Progenitor cell of endocrine pancreas (in vitro differentiated cells): ENCODE measurements around the gene PTPRB. TPM values are rescaled to one million over a fixed set of nuclear protein-coding genes. Genes with fewer than 3 reads are reported as not detected.

Source experiments
- DNase-seq: peaks from one replicate; pipeline ENCODE4 v3.0.0; 2021; ENCODE audit warnings: low spot score; ENCODE audit not compliant: unreplicated experiment
- H3K27ac Mint-ChIP-seq: 2 replicates; pipeline ENCODE4 v1.8.0; 2021; ENCODE audit warnings: mild to moderate bottlenecking, moderate library complexity, mixed read lengths
- H3K27me3 Mint-ChIP-seq: 2 replicates; pipeline ENCODE4 v1.8.0; 2021; ENCODE audit warnings: mixed read lengths
- H3K36me3 Mint-ChIP-seq: 2 replicates; pipeline ENCODE4 v1.8.0; 2022; ENCODE audit warnings: mixed read lengths; ENCODE audit not compliant: insufficient read depth
- H3K4me1 Mint-ChIP-seq: 2 replicates; pipeline ENCODE4 v1.8.0; 2021; ENCODE audit warnings: low read depth, mixed read lengths
- H3K4me3 Mint-ChIP-seq: 2 replicates; pipeline ENCODE4 v1.8.0; 2021; ENCODE audit warnings: low read depth, mild to moderate bottlenecking, moderate library complexity, mixed read lengths
- H3K9me3 Mint-ChIP-seq: 2 replicates; pipeline ENCODE4 v1.8.0; 2021; ENCODE audit warnings: low read depth, mixed read lengths
- long read RNA-seq: library from polyadenylated mRNA; unstranded; transcript quantifications from one replicate; pipeline ENCODE4 v2.0.0, GENCODE V29; 2020
- total RNA-seq: library from RNA; stranded (reverse); gene quantifications from 2 replicates; pipeline ENCODE4 v1.2.1, GENCODE V29; 2021
- TF ChIP-seq, protein P1 (sequence below): fragments of 200-600 bp; sonication (generic); IDR thresholded peaks from one replicate; pipeline ENCODE4 v1.5.0; 2021; ENCODE audit warnings: antibody characterized with exemption, mild to moderate bottlenecking; ENCODE audit not compliant: unreplicated experiment

PTPRB gene
- 0.38 and 0.55 TPM in 2 replicates for total RNA-seq
- long read RNA-seq = 0 reads

DNA sequence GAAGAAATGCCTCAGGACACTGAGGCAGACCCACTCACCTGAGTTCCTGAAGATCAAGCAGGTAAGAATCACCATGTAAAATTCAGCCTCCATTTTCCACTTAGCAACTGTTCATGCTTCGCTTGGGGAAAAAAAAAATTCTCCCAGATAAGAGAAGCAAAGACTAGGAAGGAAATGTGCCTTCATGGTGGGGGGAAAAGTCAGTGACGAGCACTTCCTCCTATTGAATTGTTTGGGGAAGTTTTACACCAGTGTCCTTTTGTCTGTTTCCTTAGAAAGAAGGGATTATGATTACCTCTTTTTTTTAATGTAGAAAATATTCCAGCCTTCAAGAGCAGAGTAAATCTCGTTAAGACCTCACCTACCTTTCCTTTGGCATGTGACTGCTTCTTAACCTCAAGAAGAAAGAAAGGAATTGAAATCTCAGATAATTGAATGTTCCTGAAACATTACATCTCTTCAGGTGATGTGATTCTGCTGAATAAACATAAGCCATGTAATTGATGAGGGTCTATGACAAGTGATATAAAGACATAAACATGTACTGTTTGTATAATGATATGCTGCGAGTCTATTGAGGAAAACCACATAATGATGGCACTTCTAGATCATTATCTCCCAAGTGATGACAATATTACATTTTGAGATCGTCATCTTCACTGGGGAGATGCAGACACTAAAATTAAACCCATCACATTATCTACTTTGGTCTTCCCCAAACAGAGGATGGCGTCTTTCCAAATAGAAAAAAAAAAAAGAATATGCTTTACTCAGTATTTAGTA is at the start of gene PTPRB:
Gene PTPRB (minus strand): TSS at position 127 of the 783 bp plus-strand sequence. CDS start 34 bp downstream, at position 93.
- Mint-ChIP-seq H3K4me3 (no peak within 1 kb of the TSS), H3K27me3 (peaks cover 10% of the 10 kb centered on the region), H3K27ac (no peak within 1 kb of the TSS), H3K4me1 (peaks cover 7% of the 10 kb centered on the region), H3K9me3 (no peaks in the 10 kb centered on the region), H3K36me3 (no peaks in the 10 kb centered on the region)
- DNase-seq = no peak
- TF ChIP-seq, protein P1, sequence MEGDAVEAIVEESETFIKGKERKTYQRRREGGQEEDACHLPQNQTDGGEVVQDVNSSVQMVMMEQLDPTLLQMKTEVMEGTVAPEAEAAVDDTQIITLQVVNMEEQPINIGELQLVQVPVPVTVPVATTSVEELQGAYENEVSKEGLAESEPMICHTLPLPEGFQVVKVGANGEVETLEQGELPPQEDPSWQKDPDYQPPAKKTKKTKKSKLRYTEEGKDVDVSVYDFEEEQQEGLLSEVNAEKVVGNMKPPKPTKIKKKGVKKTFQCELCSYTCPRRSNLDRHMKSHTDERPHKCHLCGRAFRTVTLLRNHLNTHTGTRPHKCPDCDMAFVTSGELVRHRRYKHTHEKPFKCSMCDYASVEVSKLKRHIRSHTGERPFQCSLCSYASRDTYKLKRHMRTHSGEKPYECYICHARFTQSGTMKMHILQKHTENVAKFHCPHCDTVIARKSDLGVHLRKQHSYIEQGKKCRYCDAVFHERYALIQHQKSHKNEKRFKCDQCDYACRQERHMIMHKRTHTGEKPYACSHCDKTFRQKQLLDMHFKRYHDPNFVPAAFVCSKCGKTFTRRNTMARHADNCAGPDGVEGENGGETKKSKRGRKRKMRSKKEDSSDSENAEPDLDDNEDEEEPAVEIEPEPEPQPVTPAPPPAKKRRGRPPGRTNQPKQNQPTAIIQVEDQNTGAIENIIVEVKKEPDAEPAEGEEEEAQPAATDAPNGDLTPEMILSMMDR = no peak

DNA sequence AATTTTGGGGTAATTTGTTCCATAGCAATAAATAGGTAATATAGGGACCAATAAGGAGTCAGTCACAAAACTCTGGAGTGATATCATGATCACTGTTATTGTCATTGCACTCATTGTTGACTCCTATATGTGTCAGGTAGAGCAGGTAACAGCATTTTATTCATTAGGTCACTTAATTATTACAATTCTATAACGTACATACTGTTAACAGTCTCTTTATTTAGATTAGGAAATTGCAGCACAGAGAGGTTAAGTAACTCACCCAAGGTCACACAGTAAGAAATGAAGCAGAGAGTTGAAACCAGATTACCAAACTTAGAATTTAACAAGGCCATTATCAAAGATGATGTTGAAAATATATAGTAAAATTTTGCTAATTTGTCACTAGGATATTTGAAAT is 49.7 kb upstream of the PTPRB start:
- no peaks in the 10 kb centered on the region for H3K9me3 Mint-ChIP-seq
- H3K4me3 Mint-ChIP-seq = no peak overlapping the region
- no peak for DNase-seq
- TF ChIP-seq, protein P1 = no peak
- H3K4me1 Mint-ChIP-seq = no peaks in the 10 kb centered on the region
- no peaks in the 10 kb centered on the region for H3K36me3 Mint-ChIP-seq
- H3K27me3 Mint-ChIP-seq = no peaks in the 10 kb centered on the region
- H3K27ac Mint-ChIP-seq = no peak overlapping the region

GRCh38 chr12:70686299-70686698 is 49.1 kb upstream of the PTPRB start:
- DNase-seq = no peak
- Mint-ChIP-seq H3K4me1 (no peaks in the 10 kb centered on the region), H3K36me3 (no peaks in the 10 kb centered on the region), H3K27me3 (no peaks in the 10 kb centered on the region), H3K27ac (no peak overlapping the region), H3K4me3 (no peak overlapping the region), H3K9me3 (no peaks in the 10 kb centered on the region)
- TF ChIP-seq, protein P1 = no peak

DNA sequence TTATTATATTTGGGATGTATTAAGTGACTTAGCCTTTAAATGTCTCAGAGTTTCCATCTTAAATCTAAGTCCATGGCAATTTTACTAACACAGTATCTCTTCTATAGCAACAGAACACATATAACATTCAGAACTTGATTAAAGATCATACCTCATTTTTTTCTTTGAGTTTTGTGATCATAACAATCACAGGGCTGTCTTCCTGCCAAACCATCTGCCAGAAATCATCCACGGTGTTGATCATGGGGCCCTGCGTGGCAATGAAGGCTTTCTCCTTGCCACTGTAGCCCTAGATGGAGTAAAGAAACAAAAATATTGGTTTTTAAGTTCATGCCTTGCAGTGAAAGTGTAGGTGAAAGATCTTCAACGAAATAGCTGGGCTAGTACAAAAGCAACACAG is 46.7 kb upstream of the PTPRB start:
- Mint-ChIP-seq H3K9me3 (no peaks in the 10 kb centered on the region), H3K36me3 (no peaks in the 10 kb centered on the region), H3K4me3 (no peak overlapping the region), H3K4me1 (no peaks in the 10 kb centered on the region), H3K27me3 (no peaks in the 10 kb centered on the region), H3K27ac (no peak overlapping the region)
- no peak for DNase-seq
- TF ChIP-seq, protein P1 = no peak

DNA sequence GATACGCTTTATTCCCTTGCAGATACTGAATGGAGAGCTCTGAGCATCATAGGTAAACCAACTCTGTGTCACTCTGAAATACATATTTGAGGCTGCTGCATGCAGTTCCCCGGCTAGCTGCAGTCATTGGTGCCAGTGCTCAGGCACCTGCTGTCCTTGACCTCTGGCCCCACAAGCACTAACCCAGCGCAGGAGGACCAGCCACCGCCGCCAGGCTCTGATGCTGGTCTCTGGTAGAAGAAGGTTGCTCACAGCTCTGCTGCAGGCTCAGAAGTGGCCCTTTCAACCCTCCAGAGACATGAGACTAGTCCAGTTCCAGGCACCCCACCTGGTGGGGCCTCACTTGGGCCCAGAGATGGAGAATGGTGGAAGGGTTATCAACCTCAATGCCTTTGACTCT is 34.5 kb upstream of the PTPRB start:
- Mint-ChIP-seq H3K4me3 (no peak overlapping the region), H3K27me3 (no peaks in the 10 kb centered on the region), H3K27ac (no peak overlapping the region), H3K9me3 (peaks cover 4% of the 10 kb centered on the region), H3K36me3 (no peaks in the 10 kb centered on the region), H3K4me1 (no peaks in the 10 kb centered on the region)
- no peak for DNase-seq
- TF ChIP-seq, protein P1 = no peak
